MCF 10A (cell line): ENCODE results near the gene SCNN1G. TPM values are rescaled to one million over a fixed set of nuclear protein-coding genes. Genes with fewer than 3 reads are reported as not detected.

Experiments used
- BruUV-seq: library from RNA; stranded (reverse); fragments of 400-500 nt; replicated peaks from 2 replicates; lab custom pipeline; 2021; lab: Mats Ljungman, UMichigan
- CTCF ChIA-PET: fragments of 300-600 bp; sonication (Branson Sonifier 250); formaldehyde crosslinking; extraction: SDS; loops from one replicate; lab custom pipeline; 2021; ENCODE audit warnings: antibody characterized with exemption, inconsistent platforms; lab: Yijun Ruan, JAX
- POLR2A ChIA-PET: fragments of 300-600, 350-650 bp; sonication (Branson Sonifier 250); formaldehyde crosslinking; extraction: SDS; loops from one replicate; lab custom pipeline; 2020; ENCODE audit warnings: antibody characterized with exemption, inconsistent platforms; lab: Yijun Ruan, JAX
- DNase-seq: peaks from one replicate; pipeline ENCODE4 v3.0.0-alpha.2; 2018; ENCODE audit not compliant: unreplicated experiment
- H3K27ac Mint-ChIP-seq: one replicate; pipeline ENCODE4 v1.8.0; 2022; ENCODE audit warnings: mild to moderate bottlenecking, low read depth, mixed read lengths; ENCODE audit not compliant: unreplicated experiment
- H3K27me3 Mint-ChIP-seq: one replicate; pipeline ENCODE4 v1.8.0; 2022; ENCODE audit warnings: mixed read lengths; ENCODE audit not compliant: insufficient read depth, unreplicated experiment
- H3K36me3 Mint-ChIP-seq: one replicate; pipeline ENCODE4 v1.8.0; 2022; ENCODE audit warnings: mild to moderate bottlenecking, moderate library complexity, mixed read lengths; ENCODE audit not compliant: insufficient read depth, unreplicated experiment
- H3K4me1 Mint-ChIP-seq: one replicate; pipeline ENCODE4 v1.8.0; 2022; ENCODE audit warnings: mixed read lengths; ENCODE audit not compliant: insufficient read depth, unreplicated experiment
- H3K4me3 Mint-ChIP-seq: one replicate; pipeline ENCODE4 v1.8.0; 2022; ENCODE audit warnings: mild to moderate bottlenecking, moderate library complexity, mixed read lengths; ENCODE audit not compliant: unreplicated experiment
- H3K9me3 Mint-ChIP-seq: one replicate; pipeline ENCODE4 v1.8.0; 2022; ENCODE audit warnings: mixed read lengths; ENCODE audit not compliant: unreplicated experiment
- intact Hi-C: fragments of 100-400 bp; cut with micrococcal nuclease; formaldehyde crosslinking; loops from 2 replicates; pipeline ENCODE4 v1.14.1; 2022
- total RNA-seq: library from RNA; stranded (reverse); gene quantifications from 2 replicates; pipeline ENCODE4 v1.2.3, GENCODE V29; 2022
- TF ChIP-seq, protein P1 (sequence below): fragments of 200-600 bp; IDR thresholded peaks from one replicate; pipeline ENCODE4 v1.8.0; 2022; ENCODE audit warnings: antibody characterized with exemption, mild to moderate bottlenecking; ENCODE audit not compliant: unreplicated experiment

SCNN1G gene
- total RNA-seq, 1 experiment from 2014 or later = 11.9 TPM

DNA sequence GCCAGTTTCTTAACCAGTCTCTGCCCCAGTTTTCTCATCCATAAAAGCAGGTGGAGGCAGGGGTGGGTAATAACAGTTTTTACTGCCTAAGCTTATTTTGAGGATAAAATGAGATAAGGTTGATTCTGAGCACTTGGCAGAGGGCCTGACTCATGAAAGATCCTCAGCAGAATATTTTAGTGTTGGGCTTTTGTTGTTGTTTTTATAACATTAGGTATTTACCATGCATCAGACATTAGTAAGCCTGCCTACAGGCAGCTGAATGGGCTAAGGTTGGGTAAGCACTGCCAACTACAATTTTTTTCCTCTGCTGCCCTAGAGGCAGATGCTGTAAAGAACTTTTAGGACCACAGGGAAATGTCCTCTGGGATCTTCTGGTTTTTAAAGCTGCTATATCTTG lies 43.1 kb downstream of the SCNN1G start:
- no peak overlapping the region for H3K27ac Mint-ChIP-seq
- CTCF ChIA-PET = interaction anchor here (0.6 to 1.0 kb wide), 3 partner anchors 14 to 206 kb away, joined by 3 to 5 read pairs (median 5); no protein-coding TSS in a partner anchor
- no peaks in the 10 kb centered on the region for H3K36me3 Mint-ChIP-seq
- no peak for DNase-seq
- no peaks in the 10 kb centered on the region for H3K27me3 Mint-ChIP-seq
- peaks cover 15% of the 10 kb centered on the region for H3K4me1 Mint-ChIP-seq
- POLR2A ChIA-PET = interaction anchor here (0.5 to 1.3 kb wide), 5 partner anchors 11 to 113 kb away, joined by 3 to 5 read pairs (median 3); no protein-coding TSS in a partner anchor
- H3K4me3 Mint-ChIP-seq = no peak overlapping the region
- peaks cover 9% of the 10 kb centered on the region for H3K9me3 Mint-ChIP-seq
- no TSS peak for BruUV-seq
- intact Hi-C loops = no loop called here
- TF ChIP-seq, protein P1, sequence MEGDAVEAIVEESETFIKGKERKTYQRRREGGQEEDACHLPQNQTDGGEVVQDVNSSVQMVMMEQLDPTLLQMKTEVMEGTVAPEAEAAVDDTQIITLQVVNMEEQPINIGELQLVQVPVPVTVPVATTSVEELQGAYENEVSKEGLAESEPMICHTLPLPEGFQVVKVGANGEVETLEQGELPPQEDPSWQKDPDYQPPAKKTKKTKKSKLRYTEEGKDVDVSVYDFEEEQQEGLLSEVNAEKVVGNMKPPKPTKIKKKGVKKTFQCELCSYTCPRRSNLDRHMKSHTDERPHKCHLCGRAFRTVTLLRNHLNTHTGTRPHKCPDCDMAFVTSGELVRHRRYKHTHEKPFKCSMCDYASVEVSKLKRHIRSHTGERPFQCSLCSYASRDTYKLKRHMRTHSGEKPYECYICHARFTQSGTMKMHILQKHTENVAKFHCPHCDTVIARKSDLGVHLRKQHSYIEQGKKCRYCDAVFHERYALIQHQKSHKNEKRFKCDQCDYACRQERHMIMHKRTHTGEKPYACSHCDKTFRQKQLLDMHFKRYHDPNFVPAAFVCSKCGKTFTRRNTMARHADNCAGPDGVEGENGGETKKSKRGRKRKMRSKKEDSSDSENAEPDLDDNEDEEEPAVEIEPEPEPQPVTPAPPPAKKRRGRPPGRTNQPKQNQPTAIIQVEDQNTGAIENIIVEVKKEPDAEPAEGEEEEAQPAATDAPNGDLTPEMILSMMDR = no peak

DNA sequence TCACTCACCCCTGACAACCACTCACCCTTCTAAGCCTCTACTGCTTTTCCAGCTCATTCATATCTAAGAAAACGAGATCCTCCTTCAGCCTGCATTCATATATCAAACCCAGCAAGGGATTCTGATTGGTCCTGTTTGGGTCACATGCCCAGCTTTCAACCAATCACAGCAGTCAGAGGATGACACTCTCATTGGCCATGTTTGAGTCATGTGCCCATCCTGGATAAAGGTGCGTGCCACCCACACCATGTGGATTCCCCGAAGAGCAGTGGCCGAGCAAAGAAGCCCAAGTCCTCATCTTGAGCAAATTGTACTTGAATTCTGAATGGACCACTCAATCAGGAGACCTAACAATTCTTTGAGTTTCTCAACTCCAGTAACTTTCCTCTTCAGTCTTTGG lies 45.0 kb downstream of the SCNN1G start:
- Mint-ChIP-seq H3K4me1 (peaks cover 15% of the 10 kb centered on the region), H3K9me3 (peaks cover 9% of the 10 kb centered on the region), H3K27me3 (no peaks in the 10 kb centered on the region), H3K36me3 (no peaks in the 10 kb centered on the region), H3K27ac (no peak overlapping the region), H3K4me3 (no peak overlapping the region)
- intact Hi-C loops = no loop called here
- TF ChIP-seq, protein P1 = no peak
- POLR2A ChIA-PET = interaction anchor here (0.6 to 2.7 kb wide), 2 partner anchors 8 to 460 kb away, joined by 3 to 14 read pairs; no protein-coding TSS in a partner anchor
- CTCF ChIA-PET = interaction anchor here (1.0 to 1.1 kb wide), 4 partner anchors 12 to 208 kb away, joined by 4 to 5 read pairs (median 5); no protein-coding TSS in a partner anchor
- no TSS peak for BruUV-seq
- no peak for DNase-seq

DNA sequence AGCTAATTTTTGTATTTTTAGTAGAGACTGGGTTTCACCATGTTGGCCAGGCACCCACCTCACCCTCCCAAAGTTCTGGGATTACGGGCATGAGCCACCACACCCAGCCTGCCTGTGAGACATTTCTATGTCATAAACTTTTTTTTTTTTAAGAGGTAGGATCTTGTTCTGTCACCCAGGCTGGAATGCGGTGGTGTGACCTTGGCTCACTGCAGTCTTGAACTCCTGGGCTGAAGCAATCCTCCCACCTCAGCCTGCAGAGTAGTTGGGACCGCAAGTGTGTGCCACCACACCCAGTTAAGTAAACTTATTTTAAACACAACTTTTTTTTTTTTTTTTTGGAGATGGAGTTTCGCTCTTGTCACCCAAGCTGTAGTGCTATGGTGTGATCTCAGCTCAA lies 47.2 kb downstream of the SCNN1G start:
- POLR2A ChIA-PET = interaction anchor here (1.9 to 2.7 kb wide), 2 partner anchors 11 to 18 kb away, joined by 8 to 14 read pairs; no protein-coding TSS in a partner anchor
- intact Hi-C loops = no loop called here
- CTCF ChIA-PET = interaction anchor here (0.6 to 1.4 kb wide), 5 partner anchors 10 to 513 kb away, joined by 3 to 5 read pairs (median 4); no protein-coding TSS in a partner anchor

DNA sequence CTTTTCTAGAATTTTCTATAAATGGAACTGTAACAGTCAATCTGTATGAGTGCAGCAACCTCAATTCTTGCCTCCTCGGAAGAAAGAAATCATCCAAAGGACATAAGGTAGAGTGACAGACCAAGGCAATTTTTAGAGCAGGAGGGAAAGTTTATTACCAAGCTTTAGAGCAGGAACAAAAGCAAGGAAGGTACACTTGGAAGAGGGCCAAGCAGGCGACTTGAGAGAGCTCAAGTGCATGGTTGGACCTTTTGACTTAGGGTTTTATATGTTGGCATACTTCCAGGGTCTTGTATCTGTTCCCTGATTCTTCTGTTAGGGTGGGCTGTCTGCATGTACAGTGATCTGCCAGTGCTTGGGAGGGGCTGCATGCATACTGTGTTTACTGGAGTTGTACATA lies 50.3 kb downstream of the SCNN1G start:
- TF ChIP-seq, protein P1 = no peak
- Mint-ChIP-seq H3K27me3 (no peaks in the 10 kb centered on the region), H3K4me3 (no peak overlapping the region), H3K36me3 (no peaks in the 10 kb centered on the region), H3K4me1 (peaks cover 6% of the 10 kb centered on the region), H3K27ac (no peak overlapping the region), H3K9me3 (peaks cover 6% of the 10 kb centered on the region)
- no TSS peak for BruUV-seq
- ChIA-PET POLR2A (interaction anchor here (0.8 kb wide), 1 partner anchor 13 kb away, joined by 3 read pairs; no protein-coding TSS in a partner anchor), CTCF (no interaction called here)
- intact Hi-C loops = no loop called here
- no peak for DNase-seq

More for the DNA sequence above, 47.2 kb downstream of the SCNN1G start:
- H3K36me3 Mint-ChIP-seq = no peaks in the 10 kb centered on the region
- peak; percentile 28 for DNase-seq
- no TSS peak for BruUV-seq
- H3K27ac Mint-ChIP-seq = no peak overlapping the region
- H3K9me3 Mint-ChIP-seq = peaks cover 9% of the 10 kb centered on the region
- TF ChIP-seq, protein P1 = no peak
- H3K27me3 Mint-ChIP-seq = no peaks in the 10 kb centered on the region
- H3K4me3 Mint-ChIP-seq = no peak overlapping the region
- H3K4me1 Mint-ChIP-seq = peaks cover 15% of the 10 kb centered on the region
